MM.1S (cell line): Measurements from ENCODE around the gene TPD52L2.

Experiments used
- DNase-seq: peaks from one replicate; pipeline ENCODE4 v3.0.0-alpha.2; 2015
- H2AFZ ChIP-seq: fragments of 300-600 bp; sonication (generic); 2 replicates; pipeline ENCODE4 v1.6.0; 2016; ENCODE audit warnings: antibody characterized with exemption, low read length
- H3F3A ChIP-seq: fragments of 300-600 bp; sonication (generic); 2 replicates; pipeline ENCODE4 v1.6.1; 2016; ENCODE audit warnings: mild to moderate bottlenecking, antibody characterized with exemption, low read length, moderate library complexity, mixed read lengths; ENCODE audit not compliant: insufficient read depth
- H3K27ac ChIP-seq: fragments of 300-600 bp; sonication (generic); 2 replicates; pipeline ENCODE4 v1.5.1; 2016; ENCODE audit warnings: mild to moderate bottlenecking, low read length
- H3K27me3 ChIP-seq: fragments of 300-600 bp; sonication (generic); replicated peaks from 2 replicates; pipeline ENCODE4 v1.6.0; 2016; ENCODE audit warnings: low read length; ENCODE audit not compliant: insufficient read depth
- H3K36me3 ChIP-seq: fragments of 300-600 bp; sonication (generic); replicated peaks from 2 replicates; pipeline ENCODE4 v1.6.1; 2016; ENCODE audit warnings: mild to moderate bottlenecking, low read length, mixed read lengths; ENCODE audit not compliant: insufficient read depth
- H3K4me1 ChIP-seq: fragments of 300-600 bp; sonication (generic); 2 replicates; pipeline ENCODE4 v1.6.1; 2016; ENCODE audit warnings: low read length, mixed read lengths
- H3K4me2 ChIP-seq: fragments of 300-600 bp; sonication (generic); 2 replicates; pipeline ENCODE4 v1.6.0; 2016; ENCODE audit warnings: low read depth, low read length
- H3K4me3 ChIP-seq: fragments of 300-600 bp; sonication (generic); 2 replicates; pipeline ENCODE4 v1.5.1; 2016; ENCODE audit warnings: low read length, mixed read lengths
- H3K79me2 ChIP-seq: fragments of 300-600 bp; sonication (generic); 2 replicates; pipeline ENCODE4 v1.6.1; 2016; ENCODE audit warnings: mixed run types, low read length, mixed read lengths
- H3K9ac ChIP-seq: fragments of 300-600 bp; sonication (generic); 2 replicates; pipeline ENCODE4 v1.6.1; 2016; ENCODE audit warnings: low read length, mixed read lengths
- H3K9me2 ChIP-seq: fragments of 300-600 bp; sonication (generic); replicated peaks from 2 replicates; pipeline ENCODE4 v1.6.1; 2016; ENCODE audit warnings: mild to moderate bottlenecking, low read length, mixed read lengths; ENCODE audit not compliant: insufficient read depth
- H3K9me3 ChIP-seq: fragments of 300-600 bp; sonication (generic); replicated peaks from 2 replicates; pipeline ENCODE4 v1.6.1; 2016; ENCODE audit warnings: mild to moderate bottlenecking, low read length, mixed read lengths; ENCODE audit not compliant: insufficient read depth
- H4K20me1 ChIP-seq: fragments of 300-600 bp; sonication (generic); 2 replicates; pipeline ENCODE4 v1.6.1; 2016; ENCODE audit warnings: mild to moderate bottlenecking, low read length, moderate library complexity, mixed read lengths; ENCODE audit not compliant: insufficient read depth
- EZH2 ChIP-seq: fragments of 300-600 bp; sonication (generic); optimal IDR thresholded peaks from 2 replicates; pipeline ENCODE3; 2017; ENCODE audit warnings: low read depth, mild to moderate bottlenecking, antibody characterized with exemption, low read length, mixed read lengths
- EZH2phosphoT487 ChIP-seq: fragments of 300-600 bp; sonication (generic); IDR thresholded peaks from 2 replicates; pipeline ENCODE4 v1.6.1; 2018; ENCODE audit warnings: antibody characterized with exemption, low read length
- TF ChIP-seq, protein P1 (sequence below): fragments of 300-600 bp; sonication (generic); IDR thresholded peaks from 2 replicates; pipeline ENCODE4 v1.5.1; 2016; ENCODE audit warnings: antibody characterized with exemption, low read length, mixed read lengths

The TPD52L2 gene

DNA sequence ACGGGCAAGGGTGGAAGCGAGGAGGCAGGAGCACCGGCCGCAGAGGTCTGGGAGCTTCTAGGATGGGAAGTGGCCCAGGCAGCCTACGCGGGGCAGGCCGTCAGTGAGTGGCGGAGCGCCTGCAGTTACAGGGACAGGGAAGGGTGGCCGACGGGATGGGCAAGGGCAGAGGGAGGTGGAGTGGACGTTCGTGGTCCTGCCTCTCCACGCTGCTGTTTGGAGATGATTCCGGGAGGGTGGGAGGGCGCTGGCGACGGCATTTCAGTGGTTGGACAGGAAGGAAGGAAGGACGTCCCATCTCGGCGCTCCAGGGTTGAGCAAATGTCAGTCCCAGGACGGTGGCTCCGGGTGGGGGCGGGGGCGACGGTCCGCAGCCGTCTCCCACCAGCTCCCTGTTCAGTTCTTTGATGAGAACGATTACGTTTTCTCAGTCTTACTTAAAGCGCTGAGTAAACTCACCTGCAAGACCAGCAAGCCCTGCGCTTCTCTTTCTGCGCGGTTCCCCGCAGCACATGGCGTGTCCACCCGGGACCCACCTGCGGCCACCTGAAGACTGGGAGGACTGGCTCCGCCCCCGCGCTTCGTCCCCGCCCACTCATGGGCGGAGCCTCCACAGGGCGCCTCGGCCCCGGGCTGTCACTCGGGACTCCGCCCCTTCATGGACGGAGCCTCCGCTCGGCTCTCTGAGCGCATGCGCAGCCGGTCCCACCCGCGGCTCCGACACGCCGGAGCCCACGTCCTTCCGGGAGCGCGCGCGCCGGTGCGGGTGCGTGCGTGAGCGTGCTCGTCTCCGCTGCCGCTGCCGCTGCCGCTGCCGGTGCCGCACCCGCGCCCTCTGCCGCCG, 29.5 kb downstream of the TPD52L2 start, which contains the start of gene DNAJC5:
Gene DNAJC5, plus strand, starts transcription at position 769 of the 844 bp plus-strand sequence. CDS start 33,220 bp downstream, outside the sequence.
- Histone ChIP-seq H3K27me3 (no peaks in the 10 kb centered on the region), H3K4me3 (peak within 1 kb of the TSS; percentile 76), H3F3A (peaks cover 18% of the 10 kb centered on the region), H3K9me2 (no peaks in the 10 kb centered on the region), H3K79me2 (peaks cover 39% of the 10 kb centered on the region), H2AFZ (peak within 1 kb of the TSS; percentile 71; the same call in 1 of the 2 replicates), H3K9ac (peak within 1 kb of the TSS; percentile 70), H3K27ac (peak within 1 kb of the TSS; percentile 73; the same call in 1 of the 2 replicates), H4K20me1 (peaks cover 11% of the 10 kb centered on the region), H3K9me3 (no peaks in the 10 kb centered on the region), H3K36me3 (no peaks in the 10 kb centered on the region), H3K4me1 (peaks cover 7% of the 10 kb centered on the region), H3K4me2 (peak within 1 kb of the TSS; percentile 99)
- no peak for TF ChIP-seq EZH2
- TF ChIP-seq EZH2phosphoT487: no peak
- DNase-seq: peak; percentile 96

DNA sequence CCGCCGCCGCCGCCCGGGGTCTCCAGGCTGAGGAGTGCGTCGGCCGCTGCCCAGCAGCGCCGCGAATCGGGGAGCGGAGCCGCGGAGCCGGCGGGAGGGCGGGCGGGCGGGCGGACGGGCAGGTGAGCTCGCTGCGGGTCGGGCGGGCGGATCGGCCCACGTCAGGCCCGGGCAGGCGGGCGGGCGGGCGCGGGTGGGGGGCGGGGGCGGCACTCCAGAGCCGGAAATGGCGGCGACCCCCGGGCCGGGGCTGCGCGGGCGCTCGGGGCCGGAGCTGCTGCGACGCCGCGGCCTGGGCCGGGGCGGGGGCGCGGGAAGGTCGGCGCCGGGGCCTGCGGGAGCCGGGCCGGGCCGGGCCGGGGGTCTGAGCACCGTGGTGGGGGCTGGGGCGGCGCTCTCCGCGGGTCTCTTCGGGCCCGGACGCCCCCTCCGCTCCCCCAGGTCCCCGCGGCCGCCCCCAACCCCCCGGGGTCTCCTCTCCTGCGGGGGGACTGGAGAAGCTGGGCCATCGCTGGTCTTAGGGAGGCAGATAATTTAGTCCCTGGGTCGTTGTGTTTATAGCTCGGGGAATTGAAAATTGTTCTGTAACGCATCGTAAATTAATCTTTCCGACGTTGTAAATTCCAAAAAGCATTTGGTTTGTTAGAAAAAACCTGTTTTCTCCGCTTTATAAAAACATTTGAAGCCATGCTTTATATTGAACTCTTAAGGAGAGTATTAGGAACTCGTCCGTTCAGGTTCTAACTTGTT, 30.3 kb downstream of the TPD52L2 start:
- Histone ChIP-seq H3K9me3 (no peaks in the 10 kb centered on the region), H3K36me3 (no peaks in the 10 kb centered on the region), H3K9me2 (no peaks in the 10 kb centered on the region), H3F3A (peaks cover 18% of the 10 kb centered on the region), H3K27me3 (no peaks in the 10 kb centered on the region), H3K4me3 (peak overlapping the region; percentile 76), H4K20me1 (peaks cover 11% of the 10 kb centered on the region), H3K9ac (peak overlapping the region; percentile 70), H3K79me2 (peaks cover 44% of the 10 kb centered on the region), H2AFZ (no peak overlapping the region), H3K27ac (peak overlapping the region; percentile 73; the same call in 1 of the 2 replicates), H3K4me1 (peaks cover 7% of the 10 kb centered on the region), H3K4me2 (peak overlapping the region; percentile 99)
- TF ChIP-seq EZH2 (no peak), EZH2phosphoT487 (no peak)
- TF ChIP-seq, protein P1, sequence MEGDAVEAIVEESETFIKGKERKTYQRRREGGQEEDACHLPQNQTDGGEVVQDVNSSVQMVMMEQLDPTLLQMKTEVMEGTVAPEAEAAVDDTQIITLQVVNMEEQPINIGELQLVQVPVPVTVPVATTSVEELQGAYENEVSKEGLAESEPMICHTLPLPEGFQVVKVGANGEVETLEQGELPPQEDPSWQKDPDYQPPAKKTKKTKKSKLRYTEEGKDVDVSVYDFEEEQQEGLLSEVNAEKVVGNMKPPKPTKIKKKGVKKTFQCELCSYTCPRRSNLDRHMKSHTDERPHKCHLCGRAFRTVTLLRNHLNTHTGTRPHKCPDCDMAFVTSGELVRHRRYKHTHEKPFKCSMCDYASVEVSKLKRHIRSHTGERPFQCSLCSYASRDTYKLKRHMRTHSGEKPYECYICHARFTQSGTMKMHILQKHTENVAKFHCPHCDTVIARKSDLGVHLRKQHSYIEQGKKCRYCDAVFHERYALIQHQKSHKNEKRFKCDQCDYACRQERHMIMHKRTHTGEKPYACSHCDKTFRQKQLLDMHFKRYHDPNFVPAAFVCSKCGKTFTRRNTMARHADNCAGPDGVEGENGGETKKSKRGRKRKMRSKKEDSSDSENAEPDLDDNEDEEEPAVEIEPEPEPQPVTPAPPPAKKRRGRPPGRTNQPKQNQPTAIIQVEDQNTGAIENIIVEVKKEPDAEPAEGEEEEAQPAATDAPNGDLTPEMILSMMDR: no peak
- DNase-seq: no peak

DNA sequence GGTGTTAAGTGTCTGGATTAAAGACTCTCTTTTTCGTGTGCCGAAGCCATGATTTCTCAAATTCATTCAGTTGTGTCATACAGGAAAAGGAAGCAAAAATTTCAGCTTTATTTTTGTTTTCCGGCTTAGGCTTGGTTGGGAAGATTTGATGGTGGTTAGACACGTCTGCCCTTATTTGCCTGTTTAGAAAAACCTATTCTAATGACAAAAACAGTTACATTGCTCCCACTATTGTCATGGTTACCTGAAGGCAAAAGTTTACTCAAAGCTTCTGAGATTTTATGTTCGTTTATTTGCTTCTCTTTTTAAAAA, 30.8 kb downstream of the TPD52L2 start:
- Histone ChIP-seq H2AFZ (no peak overlapping the region), H3K79me2 (peaks cover 49% of the 10 kb centered on the region), H3K9me3 (no peaks in the 10 kb centered on the region), H3K36me3 (no peaks in the 10 kb centered on the region), H3K27ac (peak overlapping the region; percentile 73; the same call in 1 of the 2 replicates), H3K27me3 (no peaks in the 10 kb centered on the region), H3K4me2 (peak overlapping the region; percentile 99), H3K4me3 (peak overlapping the region; percentile 76), H4K20me1 (peaks cover 11% of the 10 kb centered on the region), H3F3A (peaks cover 18% of the 10 kb centered on the region), H3K9ac (peak overlapping the region; percentile 70), H3K9me2 (no peaks in the 10 kb centered on the region), H3K4me1 (peaks cover 7% of the 10 kb centered on the region)
- DNase-seq: no peak
- TF ChIP-seq EZH2phosphoT487 (no peak), EZH2 (no peak)
- TF ChIP-seq, protein P1: no peak
